Measurements from ENCODE around the gene NRG4.
"Not testable (repeated sequence)": the region's sequence is repeated elsewhere in the genome, so short reads cannot be mapped to it uniquely, and the experiment has no call there.

Gene NRG4

GRCh38 chr15:75926931-75927330, 85.3 kb downstream of the NRG4 start:
- no peak for DNase-seq (ENCODE audit: low read depth)

- DNase-seq (ENCODE audit: low read depth) = no peak
Measured at GRCh38 chr15:75925440-75925839, 86.8 kb downstream of the NRG4 start.

DNA sequence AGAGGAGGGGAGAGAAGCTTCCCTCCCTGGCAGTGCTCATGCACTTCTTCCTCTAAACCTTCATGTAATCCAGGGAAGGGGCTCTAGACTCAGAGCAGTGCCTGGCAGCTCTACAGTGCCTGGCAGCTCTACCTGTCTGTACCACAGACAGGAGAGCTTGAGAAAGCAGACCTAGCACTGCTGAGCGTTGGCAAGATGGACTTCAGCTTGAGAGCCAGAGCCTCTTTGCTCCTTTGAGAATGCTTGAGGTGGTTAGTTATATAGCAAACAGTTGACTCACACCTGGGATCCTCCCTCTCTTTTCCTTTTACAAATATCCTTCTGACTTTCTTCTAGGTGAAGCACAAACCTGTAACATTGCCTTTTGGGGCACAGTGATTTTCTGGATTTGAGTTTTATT, 87.6 kb downstream of the NRG4 start:
- no peak for DNase-seq (ENCODE audit: low read depth)

DNA sequence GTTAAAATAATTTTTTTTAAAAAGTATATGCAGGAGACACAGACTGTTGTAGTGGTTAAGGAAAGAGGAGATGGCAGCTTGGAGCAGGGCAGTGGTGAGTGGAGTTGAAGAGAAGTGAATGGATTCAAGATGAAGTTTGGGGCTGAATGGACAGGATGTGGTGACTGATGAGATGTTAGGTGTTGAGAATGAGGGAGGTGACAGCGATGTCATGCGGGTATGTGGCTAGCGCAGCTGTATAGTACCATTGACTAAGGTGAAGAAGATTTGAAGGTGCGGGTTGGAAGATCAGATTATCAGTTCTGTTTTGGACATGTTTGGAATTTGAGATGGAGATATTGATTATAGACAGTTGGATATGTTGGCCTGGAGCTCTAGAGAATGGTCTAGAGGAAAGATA, 88.5 kb downstream of the NRG4 start:
- DNase-seq (ENCODE audit: low read depth) = no peak

DNA sequence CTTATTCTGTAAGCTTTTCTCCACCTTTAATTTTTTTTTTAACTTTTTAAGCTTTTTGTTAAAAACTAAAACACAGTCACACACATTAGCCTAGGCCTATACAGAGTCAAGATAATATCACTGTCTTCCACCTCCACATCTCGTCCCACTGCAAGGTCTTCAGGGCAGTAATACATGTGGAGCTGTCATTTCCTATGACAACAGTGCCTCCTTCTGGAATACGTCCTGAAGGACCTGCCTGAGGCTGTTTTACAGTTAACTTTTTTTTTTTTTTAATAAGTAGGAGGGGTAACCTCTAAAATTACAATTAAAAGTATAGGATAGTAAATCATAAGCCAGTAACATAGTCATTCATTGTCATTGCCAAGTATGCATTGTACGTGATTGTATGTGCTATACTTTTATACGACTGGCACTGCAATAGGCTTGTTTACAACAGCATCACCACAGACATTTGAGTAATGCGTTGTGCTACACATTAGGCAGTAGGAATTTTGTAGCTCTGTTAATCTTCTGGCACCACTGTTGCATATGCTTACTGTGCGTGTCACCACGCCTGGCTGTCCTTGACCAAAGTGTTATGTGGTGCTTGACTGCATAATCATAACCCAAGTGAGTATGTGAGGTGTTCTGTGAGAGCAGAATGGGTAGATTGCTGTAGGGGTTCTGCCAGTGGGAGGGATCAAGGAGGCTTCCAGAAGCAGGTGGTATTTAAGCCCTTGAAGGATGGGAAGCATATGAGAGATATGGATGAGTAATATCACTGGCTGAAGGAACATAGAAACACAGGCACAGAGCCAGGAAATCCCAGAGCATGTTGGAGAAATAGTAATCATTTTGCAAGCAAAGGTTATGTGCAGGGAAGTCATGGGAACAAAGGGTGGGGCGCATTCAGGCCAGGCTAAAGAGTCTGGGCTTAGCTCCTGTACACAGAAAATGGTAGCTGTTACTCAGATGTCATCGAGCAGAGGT, 90.2 kb downstream of the NRG4 start:
- DNase-seq (ENCODE audit: low read depth) = no peak

DNA sequence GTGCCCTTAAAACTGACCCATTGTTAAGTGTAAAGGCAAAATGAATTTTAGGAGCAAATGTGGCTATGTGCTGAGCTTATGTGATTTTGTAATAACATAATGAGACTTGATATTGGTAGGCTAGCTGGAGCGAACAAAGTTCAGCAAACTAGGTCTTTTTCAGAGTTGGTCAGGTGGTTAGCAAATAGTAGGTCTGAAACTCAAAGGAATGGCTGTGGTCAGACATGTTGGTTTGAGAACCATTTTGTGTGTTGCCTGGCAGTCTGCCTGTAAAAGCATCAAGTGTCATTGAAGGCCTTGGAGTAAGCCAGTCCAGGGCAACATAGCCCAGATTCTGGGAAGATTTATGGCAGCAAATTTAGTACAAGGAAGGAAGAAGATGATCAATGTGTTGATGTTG, 92.1 kb downstream of the NRG4 start:
- no peak for DNase-seq (ENCODE audit: low read depth)

DNA sequence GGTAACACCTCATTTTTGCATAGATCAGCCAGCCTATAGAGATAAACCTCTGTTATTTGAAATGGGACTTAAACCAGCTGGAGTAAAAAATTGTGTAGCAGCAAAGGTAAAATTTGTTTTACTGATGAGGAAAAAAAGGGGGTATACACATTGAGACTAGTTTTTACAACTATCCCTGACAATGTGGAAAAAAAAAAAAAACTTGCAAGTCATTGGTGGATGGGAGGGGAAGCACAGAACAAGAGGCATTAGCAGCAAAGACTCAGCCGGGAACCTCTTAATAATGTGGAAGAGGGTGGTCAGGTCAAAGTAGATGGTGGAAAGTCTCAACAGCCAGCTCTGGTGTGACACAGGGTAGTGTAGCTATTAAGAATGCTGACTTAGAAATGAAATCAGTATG, 94.1 kb downstream of the NRG4 start:
- no peak for DNase-seq (ENCODE audit: low read depth)

DNA sequence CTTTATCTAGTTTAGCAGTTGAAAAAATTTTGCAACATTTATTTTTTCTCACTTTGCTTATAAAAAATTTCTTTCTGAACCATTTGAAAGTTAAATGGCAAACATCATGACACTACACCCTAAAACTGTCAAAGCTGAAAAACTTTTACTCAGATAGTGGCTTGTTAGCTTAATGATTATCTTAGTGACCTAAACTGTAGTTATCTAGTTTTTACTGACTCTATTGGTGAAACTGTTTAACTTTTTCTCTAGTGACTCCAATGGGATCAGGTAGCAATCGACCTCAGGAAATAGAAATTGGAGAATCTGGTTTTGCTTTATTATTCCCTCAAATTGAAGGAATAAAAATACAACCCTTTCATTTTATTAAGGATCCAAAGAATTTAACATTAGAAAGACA, 95.2 kb downstream of the NRG4 start:
- DNase-seq (ENCODE audit: low read depth) = no peak

- DNase-seq (ENCODE audit: low read depth) = not testable (repeated sequence)
Measured at GRCh38 chr15:75910355-75910754, 101.9 kb downstream of the NRG4 start.

DNA sequence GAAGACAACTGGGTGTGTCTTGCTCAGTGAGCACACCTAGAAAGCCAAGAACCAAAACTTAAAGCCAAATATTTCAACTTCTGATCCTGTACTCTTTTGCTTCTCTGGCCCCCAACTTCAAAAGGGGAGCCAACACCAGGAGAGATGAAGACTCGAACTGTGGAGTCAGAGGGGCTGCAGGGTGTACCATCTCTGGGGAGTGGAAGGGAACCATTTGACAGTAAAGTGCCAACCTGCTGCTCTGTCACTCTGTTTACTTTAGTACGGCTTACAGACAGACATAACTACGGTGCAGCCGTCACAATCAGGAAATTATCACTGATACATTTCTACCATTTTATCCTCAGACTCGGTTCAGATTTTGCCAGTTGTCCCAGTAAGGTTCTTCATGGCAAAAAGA, 107.0 kb downstream of the NRG4 start:
- DNase-seq (ENCODE audit: low read depth) = no peak

- peak; percentile 78 for DNase-seq (ENCODE audit: low read depth)
Measured at GRCh38 chr15:75903331-75904239, 108.6 kb downstream of the NRG4 start, which contains the start of gene FBXO22. TSS of gene FBXO22 (plus strand) at chr15:75903878. CDS start at chr15:75903964, 86 bp downstream.

- no peak for DNase-seq (ENCODE audit: low read depth)
Measured at GRCh38 chr15:75902129-75902557, 110.1 kb downstream of the NRG4 start.

DNA sequence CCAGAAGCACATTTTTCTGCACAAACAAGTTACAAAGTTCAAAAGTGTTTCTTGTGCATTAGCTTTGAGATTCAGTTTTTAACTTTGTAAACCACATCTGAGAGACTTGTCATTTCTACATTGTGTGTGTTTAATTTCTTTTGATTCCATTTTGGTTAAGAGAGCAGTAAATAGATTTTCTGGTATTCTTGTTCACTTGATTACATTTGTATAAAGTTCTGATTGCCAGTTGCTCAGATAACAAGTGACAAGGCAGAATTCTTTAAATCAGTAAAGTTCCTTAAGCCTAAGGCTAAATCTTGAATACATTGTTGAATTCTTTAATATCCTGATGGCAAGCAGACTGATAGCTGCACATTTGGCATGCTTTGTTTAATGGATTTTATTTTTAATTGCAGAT, 111.6 kb downstream of the NRG4 start:
- DNase-seq (ENCODE audit: low read depth) = no peak

GRCh38 chr15:75895731-75896130, 116.5 kb downstream of the NRG4 start:
- DNase-seq (ENCODE audit: low read depth) = no peak

GRCh38 chr15:75891895-75892294, 120.3 kb downstream of the NRG4 start:
- no peak for DNase-seq (ENCODE audit: low read depth)

All from stimulated activated CD4-positive, alpha-beta T cell treated with anti-CD3 and anti-CD28 coated beads, Interleukin-2, amount 100 ng/mL, for 4 hours (primary cell).